Esophagus squamous epithelium (tissue), 5 donors: ENCODE data around the gene AVEN. TPM values are rescaled to one million over a fixed set of nuclear protein-coding genes. Genes with fewer than 3 reads are reported as not detected.

Experiments used
- DNase-seq: peaks from one replicate; lab custom pipeline; 2025; lab: John Stamatoyannopoulos, UW
- H3K27ac ChIP-seq, 4 donors: fragments of 200-600 bp; sonication (generic); one replicate each; pipeline ENCODE4 v1.5.1; 2016 to 2019; ENCODE audit warnings: mild to moderate bottlenecking in 1 of 4
- H3K27me3 ChIP-seq, 4 donors: fragments of 200-600 bp; sonication (generic); 1 replicate in 3 of 4; 2 replicates in 1 of 4; pipeline versions ENCODE4 v1.5.1 to v1.6.0; 2017 to 2021; ENCODE audit warnings: antibody characterized with exemption in 1 of 4
- H3K36me3 ChIP-seq, 3 donors: fragments of 200-600 bp; sonication (generic); one replicate each; pipeline ENCODE4 v1.5.1; 2016 to 2019
- H3K4me1 ChIP-seq, 3 donors: fragments of 200-600 bp; sonication (generic); one replicate each; pipeline ENCODE4 v1.5.1; 2017 to 2019
- H3K4me3 ChIP-seq, 4 donors: fragments of 200-600 bp; sonication (generic); 1 replicate in 3 of 4; 2 replicates in 1 of 4; pipeline ENCODE4 v1.5.1; 2016 to 2019; ENCODE audit warnings: mild to moderate bottlenecking in 2 of 4, moderate library complexity in 1 of 4
- H3K9me3 ChIP-seq, 3 donors: fragments of 200-600 bp; sonication (generic); one replicate each; pipeline ENCODE4 v1.5.1; 2016 to 2019
- POLR2A ChIP-seq, 4 donors: fragments of 450-650 bp; IDR thresholded peaks; one replicate each; pipeline ENCODE4 v1.6.1; 2017; ENCODE audit warnings: antibody characterized with exemption in 4 of 4, mild to moderate bottlenecking in 4 of 4, moderate library complexity in 3 of 4
- WGBS, 2 donors: methylation state at CpG; one replicate each; pipeline ENCODE4 v1.1.5; 2018; 5-methylcytosine and 5-hydroxymethylcytosine counted together
- intact Hi-C: fragments of 100-400 bp; cut with DNase I; formaldehyde crosslinking; loops from one replicate; pipeline ENCODE4 v1.15.0; 2022
- total RNA-seq, 4 donors: library from RNA; depleted of rRNA; stranded (reverse); fragments of >200 nt; gene quantifications; one replicate each; pipeline ENCODE4 v1.1.0, GENCODE V29; 2016
- TF ChIP-seq, protein P1 (sequence below), 6 experiments: fragments of 450-650 bp in 4 of 6; fragments of 200-600 bp in 2 of 6; sonication (generic) in 2 of 6; IDR thresholded peaks; one replicate each; pipeline ENCODE4 v1.5.1; 2016 to 2019; ENCODE audit warnings: antibody characterized with exemption in 6 of 6, mild to moderate bottlenecking in 4 of 6, moderate library complexity in 4 of 6
- donor health status: DM: yes; HTN: yes; CAD: no.

Gene AVEN
- total RNA-seq, 4 donors from 2014 or later = 9.9 to 17.5 (median 16.5) TPM

DNA sequence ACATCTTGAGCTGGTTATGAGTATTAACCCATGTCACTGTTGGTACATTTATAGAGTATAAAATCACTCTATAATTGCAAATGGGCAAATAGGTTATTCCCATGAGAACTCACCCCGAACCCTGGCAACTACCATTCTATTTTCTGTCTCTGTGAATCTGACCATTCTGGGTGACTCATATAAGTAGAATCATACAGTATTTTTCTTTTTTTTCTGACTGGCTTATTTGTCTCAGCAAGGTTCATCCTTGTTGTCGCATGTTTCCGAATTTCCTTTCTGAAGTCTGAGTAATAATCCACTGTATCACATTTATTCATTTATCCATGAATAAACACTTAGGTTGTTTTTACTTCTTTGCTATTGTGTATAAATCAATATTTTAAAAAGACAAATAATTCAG, 130.6 kb downstream of the AVEN start:
- no peak for TF ChIP-seq POLR2A (IDR thresholded peaks at IDR 0.05)
- TF ChIP-seq, protein P1, sequence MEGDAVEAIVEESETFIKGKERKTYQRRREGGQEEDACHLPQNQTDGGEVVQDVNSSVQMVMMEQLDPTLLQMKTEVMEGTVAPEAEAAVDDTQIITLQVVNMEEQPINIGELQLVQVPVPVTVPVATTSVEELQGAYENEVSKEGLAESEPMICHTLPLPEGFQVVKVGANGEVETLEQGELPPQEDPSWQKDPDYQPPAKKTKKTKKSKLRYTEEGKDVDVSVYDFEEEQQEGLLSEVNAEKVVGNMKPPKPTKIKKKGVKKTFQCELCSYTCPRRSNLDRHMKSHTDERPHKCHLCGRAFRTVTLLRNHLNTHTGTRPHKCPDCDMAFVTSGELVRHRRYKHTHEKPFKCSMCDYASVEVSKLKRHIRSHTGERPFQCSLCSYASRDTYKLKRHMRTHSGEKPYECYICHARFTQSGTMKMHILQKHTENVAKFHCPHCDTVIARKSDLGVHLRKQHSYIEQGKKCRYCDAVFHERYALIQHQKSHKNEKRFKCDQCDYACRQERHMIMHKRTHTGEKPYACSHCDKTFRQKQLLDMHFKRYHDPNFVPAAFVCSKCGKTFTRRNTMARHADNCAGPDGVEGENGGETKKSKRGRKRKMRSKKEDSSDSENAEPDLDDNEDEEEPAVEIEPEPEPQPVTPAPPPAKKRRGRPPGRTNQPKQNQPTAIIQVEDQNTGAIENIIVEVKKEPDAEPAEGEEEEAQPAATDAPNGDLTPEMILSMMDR (IDR thresholded peaks at IDR 0.05) = no peak
- intact Hi-C loops = no loop called here
- no peak for DNase-seq
- H3K27me3 ChIP-seq = no peaks in the 10 kb centered on the region
- peaks cover 0 to 5% (median 0%) of the 10 kb centered on the region in 3 donors for H3K4me1 ChIP-seq
- no peak overlapping the region for H3K27ac ChIP-seq
- WGBS, 2 donors = 45 to 53% methylated on average over 3 of the region's 3 CpGs
- H3K4me3 ChIP-seq = no peak overlapping the region
- H3K36me3 ChIP-seq = no peaks in the 10 kb centered on the region
- no peaks in the 10 kb centered on the region for H3K9me3 ChIP-seq

GRCh38 chr15:33907326-33907725, 131.7 kb downstream of the AVEN start:
- H3K4me3 ChIP-seq = no peak overlapping the region
- H3K36me3 ChIP-seq = no peaks in the 10 kb centered on the region
- no peak overlapping the region for H3K27ac ChIP-seq
- H3K4me1 ChIP-seq = peaks cover 0 to 5% (median 0%) of the 10 kb centered on the region in 3 donors
- no peaks in the 10 kb centered on the region for H3K9me3 ChIP-seq
- no peak for TF ChIP-seq POLR2A (IDR thresholded peaks at IDR 0.05)
- TF ChIP-seq, protein P1 (IDR thresholded peaks at IDR 0.05) = no peak
- intact Hi-C loops = no loop called here
- DNase-seq = no peak
- H3K27me3 ChIP-seq = no peaks in the 10 kb centered on the region

- Histone ChIP-seq H3K4me1 (no peaks in the 10 kb centered on the region), H3K4me3 (no peak overlapping the region), H3K27ac (no peak overlapping the region), H3K9me3 (no peaks in the 10 kb centered on the region), H3K27me3 (no peaks in the 10 kb centered on the region), H3K36me3 (no peaks in the 10 kb centered on the region)
- WGBS, 2 donors = 72 to 77% methylated on average over 2 of the region's 2 CpGs
- intact Hi-C loops = no loop called here
- no peak for TF ChIP-seq POLR2A (IDR thresholded peaks at IDR 0.05)
- TF ChIP-seq, protein P1 (IDR thresholded peaks at IDR 0.05) = no peak
- no peak for DNase-seq
Observed at GRCh38 chr15:33903661-33904060, 135.3 kb downstream of the AVEN start.

DNA sequence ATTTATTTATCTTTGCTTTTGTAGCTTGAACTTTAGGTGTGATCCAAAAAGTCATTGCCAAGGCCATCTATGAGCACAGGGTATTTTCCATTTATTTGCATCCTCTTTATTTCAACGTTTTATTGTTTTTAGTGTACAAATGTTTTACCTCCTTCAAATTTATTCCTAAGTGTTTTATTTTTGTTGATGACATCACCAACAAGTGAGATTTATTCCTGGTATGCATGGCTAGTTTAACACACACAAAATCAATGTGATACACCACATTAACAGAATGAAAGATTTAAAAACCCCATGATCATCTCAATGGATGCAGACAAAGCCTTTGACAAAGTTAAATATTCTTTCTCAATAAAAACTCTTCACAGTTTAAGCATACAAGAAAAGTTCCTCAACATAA, 137.0 kb downstream of the AVEN start:
- H3K4me3 ChIP-seq = no peak overlapping the region
- H3K4me1 ChIP-seq = no peaks in the 10 kb centered on the region
- intact Hi-C loops = no loop called here
- no peaks in the 10 kb centered on the region for H3K36me3 ChIP-seq
- H3K9me3 ChIP-seq = no peaks in the 10 kb centered on the region
- H3K27me3 ChIP-seq = no peaks in the 10 kb centered on the region
- TF ChIP-seq, protein P1 (IDR thresholded peaks at IDR 0.05) = no peak
- no peak for TF ChIP-seq POLR2A (IDR thresholded peaks at IDR 0.05)
- H3K27ac ChIP-seq = no peak overlapping the region
- 0% methylated on average over 1 of the region's 1 CpG for WGBS, 2 donors
- DNase-seq = no peak

- Histone ChIP-seq H3K4me1 (no peaks in the 10 kb centered on the region), H3K27ac (no peak overlapping the region), H3K27me3 (no peaks in the 10 kb centered on the region), H3K36me3 (no peaks in the 10 kb centered on the region), H3K9me3 (no peaks in the 10 kb centered on the region), H3K4me3 (no peak overlapping the region)
- WGBS, 2 donors = 76 to 96% methylated on average over 3 to 6 of the region's 6 CpGs
- intact Hi-C loops = no loop called here
- no peak for DNase-seq
- TF ChIP-seq POLR2A (IDR thresholded peaks at IDR 0.05) = no peak
- TF ChIP-seq, protein P1 (IDR thresholded peaks at IDR 0.05) = no peak
Observed at GRCh38 chr15:33894193-33894592, 144.8 kb downstream of the AVEN start.
